Transverse colon (tissue), 4 donors: Measurements from ENCODE around the gene PTGER1.

ENCODE experiments used
- CTCF ChIP-seq, 5 experiments: fragments of 200-600 bp in 3 of 5; fragments of 450-650 bp in 2 of 5; sonication (generic) in 3 of 5; IDR thresholded peaks; 1 replicate in 2 of 5; 2 replicates in 3 of 5; pipeline ENCODE4 v1.5.1; 2016 to 2017; ENCODE audit warnings: antibody characterized with exemption in 5 of 5, inconsistent platforms in 3 of 5, mild to moderate bottlenecking in 2 of 5, moderate library complexity in 1 of 5
- EP300 ChIP-seq: sonication (generic); formaldehyde crosslinking; IDR thresholded peaks from one replicate; pipeline ENCODE4 v1.6.1; 2017; ENCODE audit warnings: antibody characterized with exemption, low read depth
- POLR2A ChIP-seq: fragments of 450-650 bp; IDR thresholded peaks from one replicate; pipeline ENCODE4 v1.6.1; 2016; ENCODE audit warnings: antibody characterized with exemption, mild to moderate bottlenecking, moderate library complexity
- POLR2AphosphoS5 ChIP-seq, 3 donors: sonication (generic); formaldehyde crosslinking; IDR thresholded peaks; one replicate each; pipeline ENCODE4 v1.6.1; 2016; ENCODE audit warnings: antibody characterized with exemption in 3 of 3

DNA sequence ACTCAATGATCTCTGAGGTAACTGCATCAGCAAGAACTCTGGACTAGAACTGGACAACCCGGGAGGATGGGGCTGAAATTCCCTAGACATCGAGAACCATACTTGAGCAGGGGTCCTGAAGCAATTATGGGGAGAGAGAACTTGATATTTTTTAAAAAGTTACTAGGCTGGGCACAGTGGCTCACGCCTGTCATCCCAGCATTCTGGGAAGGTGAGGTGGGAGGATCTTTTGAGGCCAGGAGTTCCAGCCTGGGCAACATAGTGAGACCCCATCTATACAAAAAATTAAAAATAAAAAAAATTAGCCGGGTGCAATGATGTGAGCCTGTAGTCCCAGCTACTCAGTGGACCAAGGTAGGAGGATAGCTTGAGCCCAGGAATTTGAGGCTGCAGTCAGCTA lies 45.4 kb upstream of the PTGER1 start:
- TF ChIP-seq CTCF (IDR thresholded peaks at IDR 0.05) (no peak), POLR2AphosphoS5 (IDR thresholded peaks at IDR 0.05) (no peak), POLR2A (no peak), EP300 (no peak)
